HFFc6 (cell line): ENCODE data around the gene USH2A. TPM values are rescaled to one million over a fixed set of nuclear protein-coding genes. Genes with fewer than 3 reads are reported as not detected.
A peak's percentile ranks its signal among the peaks of the same experiment; 100 is the strongest.

Experiments used
- DNase-seq: peaks from one replicate; pipeline ENCODE4 v3.0.0-alpha.2; 2018
- H3K27ac Mint-ChIP-seq: 2 replicates; pipeline ENCODE4 v1.8.0; 2020; ENCODE audit warnings: mild to moderate bottlenecking, mixed read lengths
- H3K27me3 Mint-ChIP-seq: 2 replicates; pipeline ENCODE4 v1.8.0; 2021; ENCODE audit warnings: mild to moderate bottlenecking, moderate library complexity, mixed read lengths; ENCODE audit not compliant: insufficient read depth
- H3K36me3 Mint-ChIP-seq: 2 replicates; pipeline ENCODE4 v1.8.0; 2021; ENCODE audit warnings: low read depth, mixed read lengths
- H3K4me1 Mint-ChIP-seq: 2 replicates; pipeline ENCODE4 v1.8.0; 2020; ENCODE audit warnings: low read depth, mixed read lengths
- H3K4me3 Mint-ChIP-seq: 2 replicates; pipeline ENCODE4 v1.8.0; 2020; ENCODE audit warnings: mild to moderate bottlenecking, moderate library complexity, mixed read lengths
- H3K9me3 Mint-ChIP-seq: 2 replicates; pipeline ENCODE4 v1.8.0; 2020; ENCODE audit warnings: mild to moderate bottlenecking, mixed read lengths
- total RNA-seq, 6 experiments: library from RNA; stranded (reverse); fragmentation: NEBNext Ultra II Directional; extraction: Animal tissue kit (Norgen Biotek cat#: 25700); gene quantifications; 2 replicates in 1 of 6; 3 replicates in 5 of 6; pipeline ENCODE4 v1.2.3, GENCODE V29; 2021
- TF ChIP-seq, protein P1 (sequence below): fragments of 200-600 bp; sonication (generic); IDR thresholded peaks from 2 replicates; pipeline ENCODE4 v1.5.0; 2021; ENCODE audit warnings: antibody characterized with exemption, mild to moderate bottlenecking

Gene USH2A
- total RNA-seq, 6 experiments from 2014 or later, result 0.02 to 0.07 (median 0.04) TPM

DNA sequence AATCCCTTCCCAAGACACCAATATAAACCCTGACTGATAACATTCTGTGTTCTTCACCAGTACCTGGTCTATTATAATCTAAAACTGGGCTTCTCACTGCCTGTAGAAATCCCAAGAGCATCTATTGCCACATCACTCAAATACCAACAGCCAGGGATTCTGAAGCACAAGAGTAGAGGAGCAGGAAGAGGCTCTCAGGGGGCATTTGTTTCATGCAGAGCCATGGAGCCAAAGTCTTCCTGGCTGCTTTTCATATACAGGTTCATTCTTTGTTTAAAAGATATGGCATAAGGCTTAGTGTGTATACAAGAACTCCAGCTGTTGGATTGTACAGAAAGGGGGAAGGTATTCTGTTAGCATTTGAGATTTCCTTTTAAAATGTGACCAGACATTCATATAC lies 38.2 kb upstream of the USH2A start:
- no peak for DNase-seq
- peaks cover 91% of the 10 kb centered on the region for H3K4me1 Mint-ChIP-seq
- H3K4me3 Mint-ChIP-seq, result peak overlapping the region; percentile 36
- H3K9me3 Mint-ChIP-seq, result no peaks in the 10 kb centered on the region
- no peaks in the 10 kb centered on the region for H3K27me3 Mint-ChIP-seq
- H3K36me3 Mint-ChIP-seq, result no peaks in the 10 kb centered on the region
- TF ChIP-seq, protein P1, sequence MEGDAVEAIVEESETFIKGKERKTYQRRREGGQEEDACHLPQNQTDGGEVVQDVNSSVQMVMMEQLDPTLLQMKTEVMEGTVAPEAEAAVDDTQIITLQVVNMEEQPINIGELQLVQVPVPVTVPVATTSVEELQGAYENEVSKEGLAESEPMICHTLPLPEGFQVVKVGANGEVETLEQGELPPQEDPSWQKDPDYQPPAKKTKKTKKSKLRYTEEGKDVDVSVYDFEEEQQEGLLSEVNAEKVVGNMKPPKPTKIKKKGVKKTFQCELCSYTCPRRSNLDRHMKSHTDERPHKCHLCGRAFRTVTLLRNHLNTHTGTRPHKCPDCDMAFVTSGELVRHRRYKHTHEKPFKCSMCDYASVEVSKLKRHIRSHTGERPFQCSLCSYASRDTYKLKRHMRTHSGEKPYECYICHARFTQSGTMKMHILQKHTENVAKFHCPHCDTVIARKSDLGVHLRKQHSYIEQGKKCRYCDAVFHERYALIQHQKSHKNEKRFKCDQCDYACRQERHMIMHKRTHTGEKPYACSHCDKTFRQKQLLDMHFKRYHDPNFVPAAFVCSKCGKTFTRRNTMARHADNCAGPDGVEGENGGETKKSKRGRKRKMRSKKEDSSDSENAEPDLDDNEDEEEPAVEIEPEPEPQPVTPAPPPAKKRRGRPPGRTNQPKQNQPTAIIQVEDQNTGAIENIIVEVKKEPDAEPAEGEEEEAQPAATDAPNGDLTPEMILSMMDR, result no peak
- H3K27ac Mint-ChIP-seq, result no peak overlapping the region

DNA sequence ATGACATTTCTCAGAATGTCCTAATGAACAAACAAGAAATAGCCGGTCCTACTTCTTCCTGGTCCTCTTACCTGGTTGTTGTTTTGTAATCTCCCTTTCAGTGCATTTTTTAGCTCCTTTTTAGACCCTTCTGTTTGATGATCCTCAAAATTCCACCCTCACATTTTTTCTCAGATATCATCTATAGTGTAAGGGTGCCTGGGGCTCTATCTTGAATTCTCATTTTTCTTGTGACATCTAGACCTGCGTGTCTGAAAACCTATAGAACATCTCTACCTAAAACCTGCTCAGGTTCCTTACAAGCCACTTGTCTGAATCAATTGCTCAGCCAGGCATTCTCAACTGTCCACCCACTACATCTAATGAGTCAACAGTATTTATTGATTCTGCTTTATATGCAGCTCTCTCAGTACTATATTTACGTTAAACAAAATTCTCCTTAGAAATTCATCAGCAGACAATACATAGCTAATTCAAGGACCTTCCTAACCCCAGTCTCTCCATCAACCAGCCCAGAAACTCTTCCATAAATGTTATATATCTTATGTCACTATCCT lies 36.5 kb upstream of the USH2A start:
- Mint-ChIP-seq H3K4me3 (no peak overlapping the region), H3K36me3 (no peaks in the 10 kb centered on the region), H3K9me3 (no peaks in the 10 kb centered on the region), H3K27ac (no peak overlapping the region), H3K4me1 (peaks cover 89% of the 10 kb centered on the region), H3K27me3 (no peaks in the 10 kb centered on the region)
- TF ChIP-seq, protein P1, result no peak
- DNase-seq, result no peak

DNA sequence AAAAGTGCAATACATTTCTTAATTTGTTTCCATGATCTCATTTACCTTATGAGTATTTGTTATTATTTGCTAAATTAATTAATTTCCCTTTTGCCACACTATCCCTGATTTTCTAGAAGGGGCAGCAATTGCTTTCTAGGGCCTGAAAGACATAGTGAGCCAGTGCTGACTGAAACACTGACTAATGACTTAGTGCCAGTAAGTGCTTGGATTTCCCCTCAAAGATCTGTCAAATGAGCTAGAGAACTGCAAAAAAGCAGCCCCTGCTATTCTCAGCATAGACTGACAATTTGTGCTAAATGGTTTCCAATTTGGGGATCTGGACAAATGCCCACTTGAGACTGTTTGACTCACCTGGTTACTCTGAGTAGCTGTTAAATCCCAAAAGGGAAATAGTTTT lies 35.6 kb upstream of the USH2A start:
- Mint-ChIP-seq H3K27me3 (no peaks in the 10 kb centered on the region), H3K27ac (no peak overlapping the region), H3K4me1 (peaks cover 82% of the 10 kb centered on the region), H3K36me3 (no peaks in the 10 kb centered on the region), H3K9me3 (no peaks in the 10 kb centered on the region), H3K4me3 (no peak overlapping the region)
- DNase-seq, result no peak
- TF ChIP-seq, protein P1, result no peak

DNA sequence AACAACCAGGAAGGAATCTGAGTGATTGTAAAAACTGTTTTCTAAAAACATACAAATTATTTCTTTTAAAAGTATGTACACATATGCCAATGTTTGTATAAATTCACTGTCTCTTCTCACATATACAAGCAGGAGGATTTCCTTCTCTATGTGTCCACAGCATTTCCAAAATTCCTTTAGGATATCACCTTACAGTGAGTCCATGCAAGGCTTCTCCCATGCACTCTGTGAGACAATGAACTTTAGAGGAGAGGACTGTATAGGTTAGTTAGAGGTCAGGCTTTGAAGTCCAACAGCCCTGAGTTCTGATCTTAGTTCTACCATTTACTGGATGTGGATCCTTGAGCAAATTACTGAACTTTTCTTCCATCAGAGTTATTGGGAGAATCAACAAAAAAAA lies 34.1 kb upstream of the USH2A start:
- no peak for DNase-seq
- Mint-ChIP-seq H3K9me3 (no peaks in the 10 kb centered on the region), H3K36me3 (no peaks in the 10 kb centered on the region), H3K27me3 (no peaks in the 10 kb centered on the region), H3K27ac (peak overlapping the region; percentile 91), H3K4me3 (peak overlapping the region; percentile 37; the same call in 1 of the 2 replicates), H3K4me1 (peaks cover 72% of the 10 kb centered on the region)
- TF ChIP-seq, protein P1, result no peak

DNA sequence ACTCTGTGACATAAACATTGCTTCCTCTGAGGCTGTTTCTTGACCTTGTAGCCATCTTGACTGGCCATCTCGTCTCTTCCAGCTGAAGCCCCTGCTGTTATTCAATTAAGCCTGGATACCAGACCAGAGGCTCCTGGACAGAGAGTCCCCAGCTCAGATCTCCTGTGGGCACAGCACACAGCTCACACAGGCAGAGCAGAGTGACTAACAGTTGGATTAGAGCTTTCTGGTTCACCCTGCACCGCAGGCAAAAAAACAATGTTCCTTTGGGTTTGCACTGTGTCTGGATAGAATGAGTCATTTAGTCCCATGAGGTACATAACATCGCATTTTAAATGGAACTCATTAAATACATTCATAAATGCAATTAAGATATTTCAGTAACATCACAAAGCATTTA lies 33.4 kb upstream of the USH2A start:
- TF ChIP-seq, protein P1, result no peak
- Mint-ChIP-seq H3K27me3 (no peaks in the 10 kb centered on the region), H3K9me3 (no peaks in the 10 kb centered on the region), H3K27ac (peak overlapping the region; percentile 91), H3K4me3 (peak overlapping the region; percentile 78), H3K36me3 (no peaks in the 10 kb centered on the region), H3K4me1 (peaks cover 66% of the 10 kb centered on the region)
- peak; percentile 86 for DNase-seq

DNA sequence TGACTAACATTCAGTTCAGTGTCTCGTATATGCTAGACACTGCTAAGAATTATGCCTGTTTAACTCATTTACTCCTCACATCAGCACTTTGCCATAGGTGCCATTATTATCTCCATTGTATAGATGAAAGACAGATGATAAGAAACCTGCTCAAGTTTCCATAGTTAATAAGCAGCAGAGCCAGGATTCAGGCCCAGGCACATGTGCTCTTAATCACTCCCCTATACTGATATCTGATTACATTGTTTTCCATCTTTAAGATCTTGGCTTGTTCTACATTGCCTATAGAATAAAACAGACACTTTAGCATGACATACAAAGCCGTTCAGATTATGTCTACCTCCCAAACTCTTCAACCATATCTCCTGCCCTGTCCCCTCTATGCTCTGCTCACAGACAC lies 30.5 kb upstream of the USH2A start:
- DNase-seq, result no peak
- Mint-ChIP-seq H3K27ac (no peak overlapping the region), H3K4me1 (peaks cover 40% of the 10 kb centered on the region), H3K9me3 (no peaks in the 10 kb centered on the region), H3K4me3 (no peak overlapping the region), H3K27me3 (no peaks in the 10 kb centered on the region), H3K36me3 (no peaks in the 10 kb centered on the region)
- TF ChIP-seq, protein P1, result no peak
